HG03565 (cell line): Measurements from ENCODE around the gene AIG1.

Source experiments
- ATAC-seq: cut with Tn5 transposase; IDR thresholded peaks from one replicate; pipeline ENCODE4 v1.9.1; 2021; ENCODE audit warnings: mild to moderate bottlenecking, moderate library complexity; ENCODE audit not compliant: unreplicated experiment

Gene AIG1

GRCh38 chr6:143348531-143348930 is 287.8 kb downstream of the AIG1 start:
- ATAC-seq: no peak

GRCh38 chr6:143349530-143349929 is 288.8 kb downstream of the AIG1 start:
- ATAC-seq: no peak

- no peak for ATAC-seq
These were observed 295.6 kb downstream of the AIG1 start for GRCh38 chr6:143356101-143356880.

GRCh38 chr6:143357152-143357551 is 296.5 kb downstream of the AIG1 start:
- ATAC-seq: no peak

GRCh38 chr6:143357561-143358255 is 297.0 kb downstream of the AIG1 start:
- ATAC-seq: no peak

GRCh38 chr6:143361536-143362191 is 301.0 kb downstream of the AIG1 start:
- no peak for ATAC-seq

- no peak for ATAC-seq
These were observed 301.5 kb downstream of the AIG1 start for GRCh38 chr6:143362192-143362558.

GRCh38 chr6:143363299-143363698 is 302.6 kb downstream of the AIG1 start:
- no peak for ATAC-seq

- peak; percentile 98 for ATAC-seq
These were observed 307.7 kb downstream of the AIG1 start for GRCh38 chr6:143368426-143368825.

GRCh38 chr6:143369971-143370370 is 309.3 kb downstream of the AIG1 start:
- ATAC-seq: no peak

GRCh38 chr6:143370812-143371370 is 310.2 kb downstream of the AIG1 start:
- no peak for ATAC-seq

GRCh38 chr6:143372199-143372882 is 311.7 kb downstream of the AIG1 start:
- ATAC-seq: no peak

GRCh38 chr6:143374014-143374413 is 313.3 kb downstream of the AIG1 start:
- ATAC-seq: no peak

GRCh38 chr6:143375022-143375585 is 314.4 kb downstream of the AIG1 start:
- ATAC-seq: no peak

- ATAC-seq: no peak
These were observed 315.7 kb downstream of the AIG1 start for GRCh38 chr6:143376375-143376774.

- ATAC-seq: no peak
These were observed 316.2 kb downstream of the AIG1 start for GRCh38 chr6:143376861-143377260.

- no peak for ATAC-seq
These were observed 324.9 kb downstream of the AIG1 start for GRCh38 chr6:143385636-143386035.

- ATAC-seq: no peak
These were observed 329.6 kb downstream of the AIG1 start for GRCh38 chr6:143390278-143390677.
